ENCODE results near the gene C3orf70. TPM values are rescaled to one million over a fixed set of nuclear protein-coding genes. Genes with fewer than 3 reads are reported as not detected.

C3orf70 gene
- total RNA-seq, 2 experiments from 2014 or later, result not detected

DNA sequence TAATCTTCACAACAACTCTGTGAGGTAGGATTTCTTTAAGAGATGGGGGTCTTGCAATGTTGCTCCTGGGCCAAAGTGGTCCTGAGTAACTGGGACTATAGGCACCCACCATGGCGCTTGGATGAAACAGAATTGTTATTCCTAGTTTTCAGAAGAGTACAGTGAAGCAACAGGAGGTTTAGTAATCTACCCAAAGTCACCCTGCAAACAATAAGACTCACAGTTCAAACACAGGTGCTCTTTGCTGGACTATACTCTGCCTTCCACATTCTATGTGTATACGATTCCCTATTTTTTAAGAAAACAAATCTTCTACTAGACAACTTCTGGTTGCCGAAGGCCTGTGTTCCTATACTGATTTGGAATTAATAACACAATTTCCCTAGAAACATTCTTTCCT lies 8.1 kb downstream of the C3orf70 start:
- H3K9me3 ChIP-seq (ENCODE audit: low read length), result no peaks in the 10 kb centered on the region
- DNase-seq (ENCODE audit: low spot score), result no peak
- intact Hi-C loops (cut with micrococcal nuclease; ENCODE audit: unreplicated experiment), result no loop called here
- POLR2A ChIA-PET, result no interaction called here
- H3K4me1 ChIP-seq (ENCODE audit: insufficient read depth, low read length, poor library complexity, severe bottlenecking), result no peaks in the 10 kb centered on the region
- TF ChIP-seq, protein P1, sequence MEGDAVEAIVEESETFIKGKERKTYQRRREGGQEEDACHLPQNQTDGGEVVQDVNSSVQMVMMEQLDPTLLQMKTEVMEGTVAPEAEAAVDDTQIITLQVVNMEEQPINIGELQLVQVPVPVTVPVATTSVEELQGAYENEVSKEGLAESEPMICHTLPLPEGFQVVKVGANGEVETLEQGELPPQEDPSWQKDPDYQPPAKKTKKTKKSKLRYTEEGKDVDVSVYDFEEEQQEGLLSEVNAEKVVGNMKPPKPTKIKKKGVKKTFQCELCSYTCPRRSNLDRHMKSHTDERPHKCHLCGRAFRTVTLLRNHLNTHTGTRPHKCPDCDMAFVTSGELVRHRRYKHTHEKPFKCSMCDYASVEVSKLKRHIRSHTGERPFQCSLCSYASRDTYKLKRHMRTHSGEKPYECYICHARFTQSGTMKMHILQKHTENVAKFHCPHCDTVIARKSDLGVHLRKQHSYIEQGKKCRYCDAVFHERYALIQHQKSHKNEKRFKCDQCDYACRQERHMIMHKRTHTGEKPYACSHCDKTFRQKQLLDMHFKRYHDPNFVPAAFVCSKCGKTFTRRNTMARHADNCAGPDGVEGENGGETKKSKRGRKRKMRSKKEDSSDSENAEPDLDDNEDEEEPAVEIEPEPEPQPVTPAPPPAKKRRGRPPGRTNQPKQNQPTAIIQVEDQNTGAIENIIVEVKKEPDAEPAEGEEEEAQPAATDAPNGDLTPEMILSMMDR (conservative IDR thresholded peaks at IDR 0.05; ENCODE audit: low read length), result no peak
- no peak for TF ChIP-seq EZH2phosphoT487 (IDR thresholded peaks at IDR 0.05; ENCODE audit: borderline replicate concordance, low read depth, low read length)
- H3K4me2 ChIP-seq (ENCODE audit: low read length), result no peak overlapping the region
- no peaks in the 10 kb centered on the region for H4K20me1 ChIP-seq (ENCODE audit: insufficient read depth, low read length)
- H3K9me2 ChIP-seq (ENCODE audit: insufficient read depth, low read length), result no peaks in the 10 kb centered on the region
- H3K27ac ChIP-seq (ENCODE audit: low read depth, low read length, poor library complexity, severe bottlenecking), result no peak overlapping the region
- no peaks in the 10 kb centered on the region for H3K36me3 ChIP-seq (ENCODE audit: insufficient read depth, low read length)
- no peak overlapping the region for H3K4me3 ChIP-seq (ENCODE audit: low read depth, low read length, poor library complexity, severe bottlenecking)
- no peaks in the 10 kb centered on the region for H3K79me2 ChIP-seq (ENCODE audit: insufficient read depth, low read depth, low read length)
- no peak overlapping the region for H2AFZ ChIP-seq (ENCODE audit: low read length)
- no TSS peak for BruUV-seq (replicated peaks)
- CTCF ChIA-PET (ENCODE audit: unreplicated experiment), result no interaction called here

DNA sequence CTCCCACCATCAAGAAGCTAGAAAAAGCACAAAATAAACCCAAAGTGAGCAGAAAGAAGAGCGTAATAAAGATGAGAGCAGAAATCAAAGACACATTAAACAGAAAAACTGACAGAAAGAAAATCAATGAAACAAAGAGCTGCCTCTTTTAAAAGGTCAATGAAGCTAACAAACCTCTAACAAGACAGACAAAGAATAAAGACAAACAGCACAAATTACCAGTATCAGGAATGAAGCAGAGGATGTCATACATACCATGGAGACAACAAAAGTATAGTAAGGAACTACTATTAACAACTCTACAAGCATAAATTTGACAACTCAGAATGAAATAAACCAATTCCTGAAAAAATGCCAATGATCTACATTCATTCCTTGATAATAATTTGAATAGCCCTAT lies 15.0 kb downstream of the C3orf70 start:
- Histone ChIP-seq H3K36me3 (ENCODE audit: insufficient read depth, low read length) (no peaks in the 10 kb centered on the region), H3K79me2 (ENCODE audit: insufficient read depth, low read depth, low read length) (no peaks in the 10 kb centered on the region), H3K4me2 (ENCODE audit: low read length) (no peak overlapping the region), H3K4me1 (ENCODE audit: insufficient read depth, low read length, poor library complexity, severe bottlenecking) (no peaks in the 10 kb centered on the region), H4K20me1 (ENCODE audit: insufficient read depth, low read length) (no peaks in the 10 kb centered on the region), H3K9me2 (ENCODE audit: insufficient read depth, low read length) (no peaks in the 10 kb centered on the region), H3K9me3 (ENCODE audit: low read length) (no peaks in the 10 kb centered on the region), H2AFZ (ENCODE audit: low read length) (no peak overlapping the region), H3K4me3 (ENCODE audit: low read depth, low read length, poor library complexity, severe bottlenecking) (no peak overlapping the region), H3K27ac (ENCODE audit: low read depth, low read length, poor library complexity, severe bottlenecking) (no peak overlapping the region)
- ChIA-PET POLR2A (no interaction called here), CTCF (ENCODE audit: unreplicated experiment) (no interaction called here)
- no TSS peak for BruUV-seq (replicated peaks)
- no peak for DNase-seq (ENCODE audit: low spot score)
- TF ChIP-seq, protein P1 (conservative IDR thresholded peaks at IDR 0.05; ENCODE audit: low read length), result no peak
- no peak for TF ChIP-seq EZH2phosphoT487 (IDR thresholded peaks at IDR 0.05; ENCODE audit: borderline replicate concordance, low read depth, low read length)
- intact Hi-C loops (cut with micrococcal nuclease; ENCODE audit: unreplicated experiment), result no loop called here

DNA sequence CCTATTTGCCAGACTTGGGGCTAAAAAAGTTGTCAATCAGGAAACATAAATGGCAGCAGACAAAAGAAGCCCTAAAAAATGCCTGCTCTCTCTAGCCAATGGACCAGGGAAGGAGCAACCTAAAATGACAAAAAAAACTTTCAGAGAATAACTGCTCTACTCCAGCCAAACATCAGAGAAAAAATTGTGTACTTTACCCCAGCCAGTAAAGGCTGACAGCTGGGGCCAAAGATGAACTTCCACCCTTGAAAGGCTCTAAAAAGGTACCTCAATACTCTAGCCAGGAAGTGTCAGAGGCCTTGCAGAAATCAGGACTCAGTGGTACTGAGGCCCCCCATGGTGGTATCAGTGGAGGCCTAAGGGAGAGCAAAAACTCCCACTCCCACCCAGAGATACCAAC lies 18.4 kb downstream of the C3orf70 start:
- H3K4me2 ChIP-seq (ENCODE audit: low read length), result no peak overlapping the region
- H3K4me3 ChIP-seq (ENCODE audit: low read depth, low read length, poor library complexity, severe bottlenecking), result no peak overlapping the region
- no peaks in the 10 kb centered on the region for H3K36me3 ChIP-seq (ENCODE audit: insufficient read depth, low read length)
- intact Hi-C loops (cut with micrococcal nuclease; ENCODE audit: unreplicated experiment), result no loop called here
- H4K20me1 ChIP-seq (ENCODE audit: insufficient read depth, low read length), result no peaks in the 10 kb centered on the region
- ChIA-PET CTCF (ENCODE audit: unreplicated experiment) (no interaction called here), POLR2A (no interaction called here)
- no peak overlapping the region for H2AFZ ChIP-seq (ENCODE audit: low read length)
- DNase-seq (ENCODE audit: low spot score), result no peak
- H3K79me2 ChIP-seq (ENCODE audit: insufficient read depth, low read depth, low read length), result no peaks in the 10 kb centered on the region
- BruUV-seq (replicated peaks), result no TSS peak
- H3K4me1 ChIP-seq (ENCODE audit: insufficient read depth, low read length, poor library complexity, severe bottlenecking), result no peaks in the 10 kb centered on the region
- H3K9me2 ChIP-seq (ENCODE audit: insufficient read depth, low read length), result no peaks in the 10 kb centered on the region
- no peak overlapping the region for H3K27ac ChIP-seq (ENCODE audit: low read depth, low read length, poor library complexity, severe bottlenecking)
- no peak for TF ChIP-seq EZH2phosphoT487 (IDR thresholded peaks at IDR 0.05; ENCODE audit: borderline replicate concordance, low read depth, low read length)
- TF ChIP-seq, protein P1 (conservative IDR thresholded peaks at IDR 0.05; ENCODE audit: low read length), result no peak
- no peaks in the 10 kb centered on the region for H3K9me3 ChIP-seq (ENCODE audit: low read length)
